ENCODE measurements around the gene GSDME. TPM values are rescaled to one million over a fixed set of nuclear protein-coding genes. Genes with fewer than 3 reads are reported as not detected.

Gene GSDME
- total and polyA plus RNA-seq, 10 of the 15 experiments (the other 5 are each of a cell fraction or from before 2014, with no cell fraction given): 23.7 to 245 (median 128) TPM

DNA sequence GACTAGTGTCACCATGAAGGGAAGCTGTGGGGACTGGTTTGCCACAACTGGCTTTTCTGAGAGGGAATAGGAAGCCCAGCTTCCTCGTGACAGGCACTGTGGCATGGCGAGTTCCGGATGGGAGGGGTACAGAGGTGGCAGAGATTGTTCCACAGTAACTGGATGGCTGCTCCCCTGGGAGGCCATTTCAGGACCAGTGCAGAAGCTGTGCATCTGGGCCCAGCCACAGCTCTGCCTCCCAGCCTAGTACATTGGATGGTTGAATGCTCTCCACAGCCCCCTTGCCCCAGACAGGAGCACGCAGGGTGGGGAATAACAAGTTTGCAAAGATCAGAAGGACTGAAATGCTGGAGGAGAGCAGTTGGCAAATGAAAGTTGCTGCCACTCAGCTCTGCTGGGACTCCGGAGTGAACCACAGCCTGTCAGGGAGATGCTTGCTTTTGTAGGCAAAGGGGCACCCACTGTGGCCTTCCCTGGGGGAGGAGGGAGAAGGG lies 51.8 kb downstream of the GSDME start:
- FAIRE-seq (no peak), ATAC-seq (peak; percentile 33; the same call in 2 of the 3 replicates), DNase-seq (ENCODE audit: low read depth, low spot score) (no peak)
- Histone ChIP-seq H3K79me2 (ENCODE audit: control insufficient read depth, insufficient read depth, low read length) (no peaks in the 10 kb centered on the region), H3K27me3 (replicated peaks in 1 of 2; ENCODE audit: control insufficient read depth in 2 of 2, insufficient read depth in 2 of 2, low read length in 1 of 2) (no peaks in the 10 kb centered on the region), H3K4me2 (ENCODE audit: control insufficient read depth, insufficient read depth) (no peak overlapping the region; the same call in 1 of the 2 replicates), H3K36me3 (ENCODE audit: control insufficient read depth in 2 of 2, insufficient read depth in 2 of 2, low read length in 1 of 2) (peaks cover 4 to 21% of the 10 kb centered on the region in 2 experiments), H3K4me3 (no peak overlapping the region), H3K9me3 (replicated peaks; ENCODE audit: control insufficient read depth, insufficient read depth, low read length) (no peaks in the 10 kb centered on the region), H3K4me1 (ENCODE audit: control insufficient read depth, insufficient read depth, low read length) (peaks cover 3% of the 10 kb centered on the region; the same call in 1 of the 2 replicates), H4K20me1 (ENCODE audit: control insufficient read depth, insufficient read depth) (no peaks in the 10 kb centered on the region), H3K9ac (ENCODE audit: control insufficient read depth, insufficient read depth, low read length) (no peak overlapping the region), H3K27ac (ENCODE audit: control insufficient read depth, insufficient read depth) (no peak overlapping the region), H2AFZ (ENCODE audit: control insufficient read depth, low read depth, low read length) (no peak overlapping the region)
- ChIA-PET RAD21 (ENCODE audit: unreplicated experiment) (no interaction called here), CTCF (interaction anchor here (1.1 to 1.4 kb wide), 2 partner anchors 12 to 388 kb away, joined by 3 read pairs; no protein-coding TSS in a partner anchor), POLR2A (interaction anchor here (1.2 kb wide), 1 partner anchor 12 kb away, joined by 4 read pairs; no protein-coding TSS in a partner anchor), SMC1A (ENCODE audit: uncharacterized antibody, unreplicated experiment) (interaction anchor here (0.8 kb wide), 1 partner anchor 9 kb away, joined by 4 read pairs; no protein-coding TSS in a partner anchor)
- intact Hi-C loops (cut with micrococcal nuclease; ENCODE audit: unreplicated experiment): no loop called here
- in situ Hi-C loops (cut with MboI): no loop called here
- WGBS (ENCODE audit: insufficient coverage, insufficient replicate concordance, low lambda C conversion rate, missing lambda C conversion rate): 73% methylated on average over 5 of the region's 5 CpGs
- TF ChIP-seq ZZZ3 (IDR thresholded peaks at IDR 0.05; ENCODE audit: control insufficient read depth, insufficient read length, low read depth): no peak
- no peak for TF ChIP-seq ASH2L (IDR thresholded peaks at IDR 0.05; ENCODE audit: borderline replicate concordance, low read depth)
- no peak for TF ChIP-seq SREBF2 (IDR thresholded peaks at IDR 0.05; ENCODE audit: low read length)
- TF ChIP-seq TARDBP (IDR thresholded peaks at IDR 0.05; ENCODE audit: borderline replicate concordance): no peak
- TF ChIP-seq TCF12 (IDR thresholded peaks at IDR 0.05; ENCODE audit: low read depth, low read length): no peak
- TF ChIP-seq NRF1 (conservative IDR thresholded peaks at IDR 0.05; ENCODE audit: low read depth, low read length): no peak
- no peak for TF ChIP-seq RAD21 (IDR thresholded peaks at IDR 0.05; ENCODE audit: insufficient read depth, low read depth, low read length)
- TF ChIP-seq MYC (IDR thresholded peaks at IDR 0.05; ENCODE audit: insufficient read depth, insufficient read length, insufficient replicate concordance, low read length, severe bottlenecking): no peak
- no peak for TF ChIP-seq ZNF24 (IDR thresholded peaks at IDR 0.05)
- TF ChIP-seq, protein P1, sequence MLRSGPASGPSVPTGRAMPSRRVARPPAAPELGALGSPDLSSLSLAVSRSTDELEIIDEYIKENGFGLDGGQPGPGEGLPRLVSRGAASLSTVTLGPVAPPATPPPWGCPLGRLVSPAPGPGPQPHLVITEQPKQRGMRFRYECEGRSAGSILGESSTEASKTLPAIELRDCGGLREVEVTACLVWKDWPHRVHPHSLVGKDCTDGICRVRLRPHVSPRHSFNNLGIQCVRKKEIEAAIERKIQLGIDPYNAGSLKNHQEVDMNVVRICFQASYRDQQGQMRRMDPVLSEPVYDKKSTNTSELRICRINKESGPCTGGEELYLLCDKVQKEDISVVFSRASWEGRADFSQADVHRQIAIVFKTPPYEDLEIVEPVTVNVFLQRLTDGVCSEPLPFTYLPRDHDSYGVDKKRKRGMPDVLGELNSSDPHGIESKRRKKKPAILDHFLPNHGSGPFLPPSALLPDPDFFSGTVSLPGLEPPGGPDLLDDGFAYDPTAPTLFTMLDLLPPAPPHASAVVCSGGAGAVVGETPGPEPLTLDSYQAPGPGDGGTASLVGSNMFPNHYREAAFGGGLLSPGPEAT (IDR thresholded peaks at IDR 0.05; ENCODE audit: low read depth): no peak
- no peak for TF ChIP-seq ZNF622 (IDR thresholded peaks at IDR 0.05)
- TF ChIP-seq ESRRA (IDR thresholded peaks at IDR 0.05; ENCODE audit: low read length): no peak
- no peak for TF ChIP-seq PAX8 (IDR thresholded peaks at IDR 0.05)
- no TSS peak for BruUV-seq (replicated peaks)
